GM19397 (cell line): ENCODE results near the gene EFCAB6.

Experiments used
- ATAC-seq: cut with Tn5 transposase; IDR thresholded peaks from one replicate; pipeline ENCODE4 v1.9.1; 2021; ENCODE audit warnings: mild to moderate bottlenecking, moderate library complexity; ENCODE audit not compliant: unreplicated experiment

Gene EFCAB6

GRCh38 chr22:43642319-43643206, 169.5 kb downstream of the EFCAB6 start:
- no peak for ATAC-seq

GRCh38 chr22:43639228-43639948, 172.7 kb downstream of the EFCAB6 start:
- ATAC-seq: no peak

- ATAC-seq: no peak
Observed at GRCh38 chr22:43637275-43638260, 174.5 kb downstream of the EFCAB6 start.

GRCh38 chr22:43636086-43636485, 176.0 kb downstream of the EFCAB6 start:
- no peak for ATAC-seq

- ATAC-seq: no peak
Observed at GRCh38 chr22:43635101-43635500, 177.0 kb downstream of the EFCAB6 start.

- no peak for ATAC-seq
Observed at GRCh38 chr22:43634316-43634715, 177.8 kb downstream of the EFCAB6 start.

GRCh38 chr22:43633631-43634285, 178.3 kb downstream of the EFCAB6 start:
- no peak for ATAC-seq

- ATAC-seq: no peak
Observed at GRCh38 chr22:43631846-43632245, 180.3 kb downstream of the EFCAB6 start.

- no peak for ATAC-seq
Observed at GRCh38 chr22:43631201-43631600, 180.9 kb downstream of the EFCAB6 start.

- ATAC-seq: no peak
Observed at GRCh38 chr22:43630451-43630850, 181.7 kb downstream of the EFCAB6 start.

GRCh38 chr22:43628250-43628649, 183.9 kb downstream of the EFCAB6 start:
- no peak for ATAC-seq

- ATAC-seq: no peak
Observed at GRCh38 chr22:43627485-43628213, 184.5 kb downstream of the EFCAB6 start.

GRCh38 chr22:43625242-43625641, 186.9 kb downstream of the EFCAB6 start:
- no peak for ATAC-seq

GRCh38 chr22:43624144-43624998, 187.7 kb downstream of the EFCAB6 start:
- ATAC-seq: no peak

GRCh38 chr22:43622886-43623285, 189.2 kb downstream of the EFCAB6 start:
- no peak for ATAC-seq

GRCh38 chr22:43620197-43620596, 191.9 kb downstream of the EFCAB6 start:
- ATAC-seq: no peak

GRCh38 chr22:43618517-43618916, 193.6 kb downstream of the EFCAB6 start:
- ATAC-seq: no peak

- ATAC-seq: no peak
Observed at GRCh38 chr22:43616645-43617044, 195.5 kb downstream of the EFCAB6 start.

- no peak for ATAC-seq
Observed at GRCh38 chr22:43600265-43600664, 211.8 kb downstream of the EFCAB6 start.
